ENCODE data around the gene RBFOX2.

- TF ChIP-seq EGR1 (IDR thresholded peaks at IDR 0.05) (no peak), CEBPB (IDR thresholded peaks at IDR 0.05) (no peak), EP300 (IDR thresholded peaks at IDR 0.05; ENCODE audit: borderline replicate concordance) (no peak), RAD21 (IDR thresholded peaks at IDR 0.05; ENCODE audit: low read depth) (no peak), NFIC (IDR thresholded peaks at IDR 0.05) (no peak), USF1 (IDR thresholded peaks at IDR 0.05) (no peak), TAF1 (IDR thresholded peaks at IDR 0.05; ENCODE audit: low read depth) (no peak), MAX (IDR thresholded peaks at IDR 0.05) (no peak), REST (IDR thresholded peaks at IDR 0.05; ENCODE audit: low read depth) (no peak)
Measured at GRCh38 chr22:35834061-35834460, 194.6 kb downstream of the RBFOX2 start.

Data from Ishikawa (cell line).